Nephron (organoid): Measurements from ENCODE around the gene DLST.

Experiments
- H3K27ac Mint-ChIP-seq, 3 experiments: 2 replicates each; pipeline ENCODE4 v1.8.0; 2020; ENCODE audit warnings: mixed read lengths in 3 of 3, mild to moderate bottlenecking in 2 of 3, moderate library complexity in 1 of 3
- H3K27me3 Mint-ChIP-seq: 2 replicates; pipeline ENCODE4 v1.8.0; 2021; ENCODE audit warnings: low read depth, mild to moderate bottlenecking, moderate library complexity, mixed read lengths
- H3K36me3 Mint-ChIP-seq: 2 replicates; pipeline ENCODE4 v1.8.0; 2020; ENCODE audit warnings: low read depth, mixed read lengths
- H3K4me1 Mint-ChIP-seq: 2 replicates; pipeline ENCODE4 v1.8.0; 2020; ENCODE audit warnings: mixed read lengths
- H3K4me3 Mint-ChIP-seq, 3 experiments: 2 replicates each; pipeline ENCODE4 v1.8.0; 2020; ENCODE audit warnings: mild to moderate bottlenecking in 3 of 3, mixed read lengths in 3 of 3, moderate library complexity in 2 of 3
- H3K9me3 Mint-ChIP-seq: 2 replicates; pipeline ENCODE4 v1.8.0; 2020; ENCODE audit warnings: mixed read lengths
- CTCF ChIP-seq, 3 experiments: fragments of 200-600 bp; sonication (generic); IDR thresholded peaks; one replicate each; pipeline ENCODE4 v1.5.0; 2021; ENCODE audit warnings: antibody characterized with exemption in 3 of 3; ENCODE audit not compliant: unreplicated experiment in 3 of 3

Gene DLST

DNA sequence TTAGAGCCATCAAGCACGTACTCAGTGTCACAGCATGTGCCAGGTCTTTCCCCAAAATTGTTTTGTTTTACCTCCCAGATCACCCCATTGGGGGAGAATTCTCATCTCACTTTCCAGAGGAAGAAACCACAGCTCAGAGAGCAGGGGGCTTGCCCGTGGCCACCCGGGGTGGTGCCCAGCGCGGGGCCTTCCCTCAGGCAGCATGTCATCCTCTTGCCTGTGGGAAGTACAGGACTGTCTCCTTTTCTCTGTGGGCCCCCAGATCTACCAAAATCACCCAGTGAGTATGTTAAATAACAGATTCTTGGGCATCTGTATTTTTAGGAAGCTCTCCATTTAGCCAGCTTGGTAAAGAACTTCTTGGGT is 35.4 kb downstream of the DLST start:
- H3K27me3 Mint-ChIP-seq = peaks cover 5% of the 10 kb centered on the region
- peaks cover 25% of the 10 kb centered on the region for H3K4me1 Mint-ChIP-seq
- H3K27ac Mint-ChIP-seq = peak overlapping the region in 2 of 3 experiments; percentile 68 to 90
- no peaks in the 10 kb centered on the region for H3K36me3 Mint-ChIP-seq
- H3K9me3 Mint-ChIP-seq = no peaks in the 10 kb centered on the region
- peak overlapping the region in 1 of 3 experiments; percentile 67 for H3K4me3 Mint-ChIP-seq
- TF ChIP-seq CTCF (IDR thresholded peaks at IDR 0.05; ENCODE audit: unreplicated experiment in 3 of 3) = no peak

GRCh38 chr14:74917646-74918081 is 35.9 kb downstream of the DLST start:
- Mint-ChIP-seq H3K9me3 (no peaks in the 10 kb centered on the region), H3K27ac (peak overlapping the region in 2 of 3 experiments; percentile 68 to 90), H3K4me1 (peaks cover 25% of the 10 kb centered on the region), H3K4me3 (peak overlapping the region in 1 of 3 experiments; percentile 67), H3K27me3 (peaks cover 7% of the 10 kb centered on the region), H3K36me3 (no peaks in the 10 kb centered on the region)
- TF ChIP-seq CTCF (IDR thresholded peaks at IDR 0.05; ENCODE audit: unreplicated experiment in 3 of 3) = no peak

DNA sequence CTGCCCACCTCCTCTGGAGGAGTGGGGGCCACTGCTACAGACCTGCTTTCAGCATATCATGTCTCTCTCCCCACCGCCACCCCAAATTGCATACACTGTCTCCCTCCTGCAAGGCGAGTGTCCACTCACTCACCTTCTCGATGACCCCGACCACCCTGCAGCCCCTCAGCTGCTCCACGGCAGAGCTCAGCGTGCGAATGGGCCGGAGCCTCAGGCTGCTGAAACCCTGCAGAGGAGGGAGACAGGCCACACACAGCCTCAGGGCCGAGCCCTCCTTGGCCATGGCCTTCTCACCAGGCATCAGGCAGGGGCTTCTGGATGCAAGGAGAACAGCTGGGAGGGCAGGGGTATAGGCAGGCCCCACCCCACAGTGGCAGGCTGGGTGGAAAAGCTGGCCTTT is 36.7 kb downstream of the DLST start:
- no peak overlapping the region for H3K4me3 Mint-ChIP-seq
- H3K9me3 Mint-ChIP-seq = no peaks in the 10 kb centered on the region
- no peaks in the 10 kb centered on the region for H3K36me3 Mint-ChIP-seq
- no peak overlapping the region for H3K27ac Mint-ChIP-seq
- H3K27me3 Mint-ChIP-seq = peaks cover 8% of the 10 kb centered on the region
- TF ChIP-seq CTCF (IDR thresholded peaks at IDR 0.05; ENCODE audit: unreplicated experiment in 3 of 3) = no peak
- peaks cover 25% of the 10 kb centered on the region for H3K4me1 Mint-ChIP-seq

DNA sequence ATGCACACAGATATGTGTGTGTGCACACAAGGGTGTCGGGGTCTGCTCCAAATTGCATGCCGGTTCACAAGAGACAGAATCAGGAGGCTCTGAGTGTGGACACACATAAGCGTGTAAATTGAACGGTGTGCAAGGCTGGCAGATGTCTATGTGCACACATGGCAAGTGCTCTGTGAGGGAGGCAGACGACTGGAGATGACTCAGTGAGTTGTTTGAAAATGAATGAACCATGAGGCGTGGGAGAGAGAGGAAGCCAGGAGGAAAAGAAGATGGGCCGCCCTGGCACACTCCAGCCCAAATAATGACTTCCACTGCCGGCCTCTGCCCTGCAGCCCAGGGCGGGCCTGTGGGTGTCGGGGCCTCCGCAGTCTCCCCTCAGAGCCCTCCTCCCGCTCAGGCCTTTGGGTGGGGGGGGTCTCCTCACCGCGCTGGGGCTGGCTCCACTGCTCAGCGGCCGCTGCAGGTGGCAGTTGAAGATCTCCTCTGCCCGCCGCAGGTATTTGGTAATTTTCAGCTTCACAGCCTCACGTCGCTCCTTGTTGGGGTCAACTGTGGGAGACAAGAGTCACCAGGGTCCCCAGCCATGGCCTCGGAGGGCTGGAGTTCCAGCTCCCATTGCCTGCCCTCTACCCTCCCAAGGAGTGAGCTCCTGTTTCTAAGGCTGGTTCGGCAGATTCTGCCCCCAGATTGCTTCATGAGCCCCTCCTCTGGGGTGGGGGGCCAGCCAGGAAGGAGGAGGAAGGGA is 37.9 kb downstream of the DLST start:
- H3K9me3 Mint-ChIP-seq = no peaks in the 10 kb centered on the region
- H3K4me3 Mint-ChIP-seq = no peak overlapping the region

GRCh38 chr14:74920281-74920680 is 38.6 kb downstream of the DLST start:
- Mint-ChIP-seq H3K27ac (no peak overlapping the region), H3K9me3 (no peaks in the 10 kb centered on the region), H3K27me3 (peaks cover 17% of the 10 kb centered on the region), H3K4me3 (no peak overlapping the region), H3K36me3 (no peaks in the 10 kb centered on the region), H3K4me1 (peaks cover 20% of the 10 kb centered on the region)
- no peak for TF ChIP-seq CTCF (IDR thresholded peaks at IDR 0.05; ENCODE audit: unreplicated experiment in 3 of 3)

More for the DNA sequence above, 37.9 kb downstream of the DLST start:
- TF ChIP-seq CTCF (IDR thresholded peaks at IDR 0.05; ENCODE audit: unreplicated experiment in 3 of 3) = no peak
- Mint-ChIP-seq H3K27me3 (peaks cover 17% of the 10 kb centered on the region), H3K36me3 (no peaks in the 10 kb centered on the region), H3K27ac (no peak overlapping the region), H3K4me1 (peaks cover 20% of the 10 kb centered on the region)

GRCh38 chr14:74921053-74921620 is 39.4 kb downstream of the DLST start:
- TF ChIP-seq CTCF (IDR thresholded peaks at IDR 0.05; ENCODE audit: unreplicated experiment in 3 of 3) = no peak
- Mint-ChIP-seq H3K4me3 (no peak overlapping the region), H3K27me3 (peaks cover 20% of the 10 kb centered on the region), H3K36me3 (no peaks in the 10 kb centered on the region), H3K9me3 (no peaks in the 10 kb centered on the region), H3K27ac (no peak overlapping the region), H3K4me1 (peaks cover 17% of the 10 kb centered on the region)
